Body of pancreas (tissue), 4 donors: ENCODE measurements around the gene GABRP. TPM values are rescaled to one million over a fixed set of nuclear protein-coding genes. Genes with fewer than 3 reads are reported as not detected.
A peak's percentile ranks its signal among the peaks of the same experiment; 100 is the strongest.

ENCODE experiments used
- ATAC-seq: fragments of 150-250 bp; one replicate; pipeline ENCODE4 v1.9.1; 2016
- DNase-seq, 4 donors: peaks; one replicate each; pipeline ENCODE4 v3.0.0-alpha.2; 2019
- H3K27ac ChIP-seq, 4 donors: fragments of 200-600 bp; sonication (generic); 1 replicate in 3 of 4; 2 replicates in 1 of 4; pipeline versions ENCODE4 v1.5.1 to v1.6.1; 2016 to 2019; ENCODE audit warnings: mild to moderate bottlenecking in 1 of 4, mixed read lengths in 1 of 4, moderate library complexity in 1 of 4
- H3K27me3 ChIP-seq, 2 donors: fragments of 200-600 bp; sonication (generic); one replicate each; pipeline ENCODE4 v1.6.0; 2016; ENCODE audit warnings: mild to moderate bottlenecking in 1 of 2
- H3K36me3 ChIP-seq, 2 donors: fragments of 200-600 bp; sonication (generic); replicated peaks in 1 of 2; 2 replicates each; pipeline ENCODE4 v1.5.1; 2016; ENCODE audit warnings: low read depth in 2 of 2; ENCODE audit not compliant: insufficient read depth in 1 of 2
- H3K4me1 ChIP-seq: fragments of 200-600 bp; sonication (generic); one replicate; pipeline ENCODE4 v1.6.0; 2016
- H3K4me3 ChIP-seq, 2 donors: fragments of 200-600 bp; sonication (generic); 1 replicate in 1 of 2; 2 replicates in 1 of 2; pipeline ENCODE4 v1.5.1; 2016 to 2019
- H3K9me3 ChIP-seq, 3 donors: fragments of 200-600 bp; sonication (generic); 1 replicate in 2 of 3; 2 replicates in 1 of 3; pipeline ENCODE4 v1.5.1; 2016
- POLR2A ChIP-seq, 3 donors: fragments of 450-650 bp; IDR thresholded peaks; one replicate each; pipeline ENCODE4 v1.6.1; 2016; ENCODE audit warnings: antibody characterized with exemption in 3 of 3, mild to moderate bottlenecking in 2 of 3
- WGBS, 2 donors: methylation state at CpG; one replicate each; pipeline ENCODE4 v1.1.5; 2017; 5-methylcytosine and 5-hydroxymethylcytosine counted together
- intact Hi-C: fragments of 100-400 bp; cut with DNase I; formaldehyde crosslinking; loops from one replicate; pipeline ENCODE4 v1.15.1; 2023
- total RNA-seq, 2 donors: library from RNA; depleted of rRNA; stranded (reverse); fragments of >200 nt; gene quantifications; one replicate each; pipeline ENCODE4 v1.1.0, GENCODE V29; 2016
- TF ChIP-seq, protein P1 (sequence below), 7 experiments: fragments of 450-650 bp in 4 of 7; fragments of 200-600 bp in 3 of 7; sonication (generic) in 3 of 7; IDR thresholded peaks; one replicate each; pipeline ENCODE4 v1.5.1; 2016 to 2019; ENCODE audit warnings: antibody characterized with exemption in 7 of 7

GABRP gene
- total RNA-seq, 2 donors from 2014 or later = 8.6 TPM; not detected in 1

DNA sequence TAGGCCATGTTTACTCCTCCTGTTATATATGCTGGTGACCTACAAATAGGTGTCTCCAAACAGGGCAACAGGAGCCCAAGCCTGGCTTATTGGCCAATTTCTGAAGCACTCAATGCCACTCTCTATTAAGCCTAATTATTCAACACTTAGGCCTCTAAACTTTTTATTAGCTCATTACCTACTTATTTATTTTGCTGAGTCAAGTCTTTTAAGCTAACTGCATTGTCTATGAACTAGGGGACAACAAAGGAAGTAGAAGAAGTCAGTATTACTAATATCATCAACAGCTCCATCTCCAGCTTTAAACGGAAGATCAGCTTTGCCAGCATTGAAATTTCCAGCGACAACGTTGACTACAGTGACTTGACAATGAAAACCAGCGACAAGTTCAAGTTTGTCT, 28.2 kb downstream of the GABRP start:
- H3K9me3 ChIP-seq = no peaks in the 10 kb centered on the region
- WGBS, 2 donors = 89 to 94% methylated on average over 4 of the region's 4 CpGs
- intact Hi-C loops = no loop called here

GRCh38 chr5:170813231-170813630, 29.7 kb downstream of the GABRP start:
- 92 to 93% methylated on average over 5 of the region's 5 CpGs for WGBS, 2 donors
- no peaks in the 10 kb centered on the region for H3K9me3 ChIP-seq
- no peaks in the 10 kb centered on the region for H3K27me3 ChIP-seq
- no peak overlapping the region for H3K27ac ChIP-seq
- TF ChIP-seq POLR2A (IDR thresholded peaks at IDR 0.05) = no peak
- TF ChIP-seq, protein P1, sequence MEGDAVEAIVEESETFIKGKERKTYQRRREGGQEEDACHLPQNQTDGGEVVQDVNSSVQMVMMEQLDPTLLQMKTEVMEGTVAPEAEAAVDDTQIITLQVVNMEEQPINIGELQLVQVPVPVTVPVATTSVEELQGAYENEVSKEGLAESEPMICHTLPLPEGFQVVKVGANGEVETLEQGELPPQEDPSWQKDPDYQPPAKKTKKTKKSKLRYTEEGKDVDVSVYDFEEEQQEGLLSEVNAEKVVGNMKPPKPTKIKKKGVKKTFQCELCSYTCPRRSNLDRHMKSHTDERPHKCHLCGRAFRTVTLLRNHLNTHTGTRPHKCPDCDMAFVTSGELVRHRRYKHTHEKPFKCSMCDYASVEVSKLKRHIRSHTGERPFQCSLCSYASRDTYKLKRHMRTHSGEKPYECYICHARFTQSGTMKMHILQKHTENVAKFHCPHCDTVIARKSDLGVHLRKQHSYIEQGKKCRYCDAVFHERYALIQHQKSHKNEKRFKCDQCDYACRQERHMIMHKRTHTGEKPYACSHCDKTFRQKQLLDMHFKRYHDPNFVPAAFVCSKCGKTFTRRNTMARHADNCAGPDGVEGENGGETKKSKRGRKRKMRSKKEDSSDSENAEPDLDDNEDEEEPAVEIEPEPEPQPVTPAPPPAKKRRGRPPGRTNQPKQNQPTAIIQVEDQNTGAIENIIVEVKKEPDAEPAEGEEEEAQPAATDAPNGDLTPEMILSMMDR (IDR thresholded peaks at IDR 0.05) = no peak
- intact Hi-C loops = no loop called here
- H3K4me1 ChIP-seq = no peaks in the 10 kb centered on the region
- no peak overlapping the region for H3K4me3 ChIP-seq
- H3K36me3 ChIP-seq = no peaks in the 10 kb centered on the region
- no peak for ATAC-seq
- no peak for DNase-seq

More for the DNA sequence above, 28.2 kb downstream of the GABRP start:
- Histone ChIP-seq H3K4me1 (no peaks in the 10 kb centered on the region), H3K36me3 (no peaks in the 10 kb centered on the region), H3K27me3 (no peaks in the 10 kb centered on the region), H3K4me3 (no peak overlapping the region), H3K27ac (no peak overlapping the region)
- TF ChIP-seq POLR2A (IDR thresholded peaks at IDR 0.05) = no peak
- TF ChIP-seq, protein P1 (IDR thresholded peaks at IDR 0.05) = no peak
- no peak for DNase-seq
- no peak for ATAC-seq

DNA sequence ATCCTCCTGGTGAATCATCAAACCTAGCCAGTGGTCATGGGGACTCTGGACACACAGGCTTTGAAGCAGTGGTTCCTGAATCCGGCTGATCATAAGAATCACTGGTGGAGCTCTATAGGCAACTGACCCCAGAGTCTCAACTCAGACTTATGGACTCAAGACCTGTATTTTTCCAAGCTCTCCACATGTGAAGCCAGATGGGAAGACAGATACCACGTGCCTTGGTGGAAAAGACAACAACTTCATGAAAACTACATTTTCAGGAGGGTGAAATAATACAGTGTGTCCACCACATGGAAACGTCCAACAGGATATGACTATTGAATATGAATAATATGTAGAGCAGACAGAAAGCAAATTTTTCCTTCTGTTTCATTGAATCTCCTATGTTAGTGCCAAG, 33.7 kb downstream of the GABRP start:
- Histone ChIP-seq H3K36me3 (no peaks in the 10 kb centered on the region), H3K4me1 (no peaks in the 10 kb centered on the region), H3K27me3 (no peaks in the 10 kb centered on the region), H3K9me3 (peaks cover 0 to 4% (median 0%) of the 10 kb centered on the region in 3 donors), H3K27ac (no peak overlapping the region), H3K4me3 (no peak overlapping the region)
- DNase-seq = no peak
- no peak for ATAC-seq
- 78 to 81% methylated on average over 3 of the region's 3 CpGs for WGBS, 2 donors
- TF ChIP-seq, protein P1 (IDR thresholded peaks at IDR 0.05) = no peak
- intact Hi-C loops = no loop called here

GRCh38 chr5:170818232-170818631, 34.7 kb downstream of the GABRP start:
- intact Hi-C loops = no loop called here
- Histone ChIP-seq H3K4me1 (no peaks in the 10 kb centered on the region), H3K9me3 (peaks cover 0 to 4% (median 0%) of the 10 kb centered on the region in 3 donors), H3K27ac (no peak overlapping the region), H3K27me3 (no peaks in the 10 kb centered on the region), H3K4me3 (no peak overlapping the region), H3K36me3 (no peaks in the 10 kb centered on the region)
- DNase-seq (no peak), ATAC-seq (no peak)
- TF ChIP-seq, protein P1 (IDR thresholded peaks at IDR 0.05) = no peak
- no peak for TF ChIP-seq POLR2A (IDR thresholded peaks at IDR 0.05)
- 76 to 90% methylated on average over 1 of the region's 1 CpG for WGBS, 2 donors

- TF ChIP-seq, protein P1 (IDR thresholded peaks at IDR 0.05) = no peak
- no peak for TF ChIP-seq POLR2A (IDR thresholded peaks at IDR 0.05)
- Histone ChIP-seq H3K36me3 (no peaks in the 10 kb centered on the region), H3K4me3 (no peak overlapping the region), H3K27ac (no peak overlapping the region), H3K27me3 (no peaks in the 10 kb centered on the region), H3K4me1 (no peaks in the 10 kb centered on the region), H3K9me3 (peaks cover 0 to 4% (median 0%) of the 10 kb centered on the region in 3 donors)
- peak in 3 of 4 donors; percentile 12 to 34 (median 24) for DNase-seq
- intact Hi-C loops = no loop called here
- ATAC-seq = no peak
Observed at GRCh38 chr5:170819824-170820223, 36.3 kb downstream of the GABRP start.
